ENCODE results near the gene KMT2E.

KMT2E gene

DNA sequence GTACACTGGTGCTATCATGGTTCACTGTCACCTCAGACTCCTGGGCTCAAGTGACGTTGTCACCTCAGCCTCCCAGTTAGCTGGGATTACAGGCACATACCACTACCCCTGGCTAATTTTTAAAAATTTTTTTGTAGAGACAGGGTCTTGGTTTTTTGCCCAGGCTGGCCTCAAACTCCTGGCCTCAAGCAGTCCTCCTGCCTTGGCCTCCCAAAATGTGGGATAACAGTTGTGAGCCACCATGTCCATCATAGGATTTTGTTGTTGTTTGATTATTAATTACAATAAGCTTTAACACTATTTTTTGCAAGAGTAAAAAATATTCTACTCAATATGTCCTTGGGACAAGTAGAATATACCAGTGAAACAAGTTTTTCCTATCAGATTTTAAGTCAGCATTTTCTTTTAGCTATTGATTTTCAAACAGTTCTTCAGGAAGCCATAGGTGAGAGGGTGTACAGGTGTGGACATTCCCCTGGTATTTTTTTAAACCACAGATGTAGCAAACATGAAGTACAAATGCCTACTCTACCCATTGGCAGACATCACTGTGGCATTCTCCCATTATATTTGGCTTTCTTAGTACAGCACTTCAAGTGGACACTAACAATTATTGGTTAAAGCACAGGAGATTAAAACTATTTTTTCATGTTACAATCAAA is 18.7 kb downstream of the KMT2E start:
- TF ChIP-seq ZFX (IDR thresholded peaks at IDR 0.05; ENCODE audit: borderline replicate concordance): no peak
- TF ChIP-seq, protein P1, sequence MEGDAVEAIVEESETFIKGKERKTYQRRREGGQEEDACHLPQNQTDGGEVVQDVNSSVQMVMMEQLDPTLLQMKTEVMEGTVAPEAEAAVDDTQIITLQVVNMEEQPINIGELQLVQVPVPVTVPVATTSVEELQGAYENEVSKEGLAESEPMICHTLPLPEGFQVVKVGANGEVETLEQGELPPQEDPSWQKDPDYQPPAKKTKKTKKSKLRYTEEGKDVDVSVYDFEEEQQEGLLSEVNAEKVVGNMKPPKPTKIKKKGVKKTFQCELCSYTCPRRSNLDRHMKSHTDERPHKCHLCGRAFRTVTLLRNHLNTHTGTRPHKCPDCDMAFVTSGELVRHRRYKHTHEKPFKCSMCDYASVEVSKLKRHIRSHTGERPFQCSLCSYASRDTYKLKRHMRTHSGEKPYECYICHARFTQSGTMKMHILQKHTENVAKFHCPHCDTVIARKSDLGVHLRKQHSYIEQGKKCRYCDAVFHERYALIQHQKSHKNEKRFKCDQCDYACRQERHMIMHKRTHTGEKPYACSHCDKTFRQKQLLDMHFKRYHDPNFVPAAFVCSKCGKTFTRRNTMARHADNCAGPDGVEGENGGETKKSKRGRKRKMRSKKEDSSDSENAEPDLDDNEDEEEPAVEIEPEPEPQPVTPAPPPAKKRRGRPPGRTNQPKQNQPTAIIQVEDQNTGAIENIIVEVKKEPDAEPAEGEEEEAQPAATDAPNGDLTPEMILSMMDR (IDR thresholded peaks at IDR 0.05): no peak
- H3K27ac ChIP-seq: no peak overlapping the region

DNA sequence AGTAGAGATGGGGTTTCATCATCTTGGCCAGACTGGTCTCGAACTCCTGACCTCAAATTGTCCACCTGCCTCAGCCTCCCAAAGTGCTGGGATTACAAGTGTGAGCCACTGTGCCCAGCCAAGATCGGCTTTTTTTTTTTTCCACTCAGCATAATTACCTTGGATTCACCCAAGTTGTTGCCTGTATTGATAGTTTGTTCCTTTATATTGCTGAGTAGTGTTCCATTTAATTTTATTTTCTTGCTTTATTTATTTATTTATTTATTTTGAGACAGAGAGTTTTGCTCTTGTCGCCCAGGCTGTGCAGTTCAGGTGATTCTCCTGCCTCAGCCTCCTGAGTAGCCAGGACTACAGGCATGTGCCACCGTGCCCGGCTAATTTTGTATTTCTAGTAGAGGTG is 21.3 kb downstream of the KMT2E start:
- TF ChIP-seq, protein P1 (IDR thresholded peaks at IDR 0.05): no peak
- TF ChIP-seq ZFX (IDR thresholded peaks at IDR 0.05; ENCODE audit: borderline replicate concordance): no peak
- H3K27ac ChIP-seq: no peak overlapping the region; the same call in 1 of the 2 replicates

DNA sequence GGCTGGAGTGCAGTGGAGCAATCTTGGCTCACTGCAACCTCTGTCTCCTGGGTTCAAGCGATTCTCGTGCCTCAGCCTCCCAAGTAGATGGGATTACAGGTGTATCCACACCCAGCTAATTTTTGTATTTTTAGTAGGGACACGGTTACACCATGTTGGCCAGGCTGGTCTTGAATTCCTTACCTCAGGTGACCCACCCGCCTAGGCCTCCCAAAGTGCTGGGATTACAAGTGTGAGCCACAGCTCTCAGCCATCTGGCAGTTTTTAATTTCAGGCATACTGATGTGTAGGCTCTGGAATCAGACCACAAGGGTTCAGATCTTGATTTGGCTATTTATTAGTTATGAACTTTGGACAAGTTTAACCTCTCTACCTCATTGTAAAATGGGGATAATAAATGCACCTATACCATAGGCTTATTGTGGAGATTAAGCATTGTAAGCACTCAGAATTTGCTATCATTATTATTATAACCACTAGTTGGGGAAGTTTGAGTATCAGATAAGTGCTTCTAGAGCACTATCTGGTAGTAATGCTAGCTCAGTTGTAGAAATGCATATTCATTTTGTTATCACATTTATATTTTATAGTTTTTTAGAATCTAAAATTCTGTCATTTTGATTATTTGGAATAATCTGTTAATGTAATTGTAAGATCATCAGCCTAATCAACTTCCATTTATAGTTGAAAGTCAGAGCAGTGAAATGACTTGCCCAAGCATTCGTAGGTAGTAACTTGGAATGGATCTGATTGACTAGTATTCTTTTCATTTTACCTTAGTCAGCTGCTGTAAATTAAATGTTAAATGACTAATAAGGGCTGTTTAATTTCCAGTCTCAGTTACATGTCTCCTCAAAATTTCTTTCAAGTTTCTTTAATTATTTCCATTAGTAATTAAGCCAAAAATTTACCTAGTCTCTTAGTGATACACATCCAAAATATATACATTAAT is 22.5 kb downstream of the KMT2E start:
- H3K27ac ChIP-seq: no peak overlapping the region; the same call in 1 of the 2 replicates
- TF ChIP-seq, protein P1 (IDR thresholded peaks at IDR 0.05): no peak
- TF ChIP-seq ZFX (IDR thresholded peaks at IDR 0.05; ENCODE audit: borderline replicate concordance): no peak

DNA sequence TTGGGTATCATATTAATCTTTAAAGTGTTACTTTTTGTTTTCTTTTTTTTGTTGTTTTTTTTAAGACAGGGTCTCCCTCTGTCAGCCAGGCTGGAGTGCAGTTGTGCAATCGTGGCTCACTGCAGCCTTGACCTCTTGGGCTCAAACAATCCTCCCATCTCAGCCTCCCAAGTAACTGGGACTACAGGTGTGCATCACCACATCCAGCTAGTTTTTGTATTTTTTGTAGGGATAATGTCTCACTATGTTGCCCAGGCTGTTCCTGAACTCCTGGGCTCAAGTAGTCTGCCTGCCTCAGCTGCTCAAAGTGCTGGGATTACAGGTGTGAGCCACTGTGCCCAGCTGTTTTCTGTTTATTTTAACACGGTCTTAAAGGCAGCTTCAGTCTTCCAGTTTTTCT is 23.3 kb downstream of the KMT2E start:
- TF ChIP-seq ZFX (IDR thresholded peaks at IDR 0.05; ENCODE audit: borderline replicate concordance): no peak
- TF ChIP-seq, protein P1 (IDR thresholded peaks at IDR 0.05): no peak
- H3K27ac ChIP-seq: no peak overlapping the region

DNA sequence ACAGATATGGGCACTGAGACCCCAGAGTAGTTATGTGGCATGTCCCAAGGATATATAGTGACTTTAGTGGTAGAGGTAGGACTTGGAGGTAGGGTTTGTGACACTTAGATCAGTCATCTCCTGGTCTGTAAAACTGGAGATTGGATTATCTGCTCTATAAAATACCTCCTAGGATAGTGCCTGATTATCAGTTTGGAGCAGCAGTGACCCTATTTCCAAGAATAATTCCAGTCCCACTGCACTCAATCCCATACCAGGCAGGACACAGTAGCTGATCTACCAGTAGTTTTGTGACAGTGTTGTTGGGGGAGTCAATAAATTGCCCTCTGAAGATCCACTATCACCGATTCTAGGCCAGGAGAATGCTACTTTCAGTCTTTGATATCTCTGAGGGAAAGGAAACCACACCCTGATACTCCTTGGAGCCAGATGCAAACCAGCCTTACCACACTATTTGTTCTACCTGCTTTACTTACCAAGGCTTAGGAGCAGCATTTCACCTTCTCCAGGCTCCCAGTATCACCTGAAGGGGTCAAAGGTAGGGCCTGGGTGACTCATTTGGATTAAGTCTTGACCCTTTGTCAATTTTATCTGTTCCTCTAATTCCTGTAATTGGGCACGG is 30.6 kb downstream of the KMT2E start:
- TF ChIP-seq, protein P1 (IDR thresholded peaks at IDR 0.05): no peak
- no peak for TF ChIP-seq ZFX (IDR thresholded peaks at IDR 0.05; ENCODE audit: borderline replicate concordance)
- no peak overlapping the region for H3K27ac ChIP-seq

DNA sequence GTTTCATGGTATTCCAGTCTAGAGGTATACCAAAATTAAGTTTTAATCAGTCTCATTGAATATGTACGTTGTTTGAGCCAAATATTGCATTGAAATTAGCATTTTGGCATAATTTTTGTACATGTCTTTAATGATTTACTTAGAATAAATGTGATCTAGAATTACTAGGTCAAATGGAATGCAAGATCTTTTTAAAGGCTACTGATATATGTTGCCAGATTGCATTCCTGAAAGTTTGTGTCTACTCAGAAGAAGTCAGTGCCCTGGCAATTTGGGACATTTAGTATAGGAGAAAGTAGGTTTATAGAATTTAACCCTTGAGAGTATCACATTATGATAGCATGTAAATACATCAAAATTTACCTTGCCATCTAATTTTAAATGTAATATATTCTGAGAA is 32.4 kb downstream of the KMT2E start:
- no peak overlapping the region for H3K27ac ChIP-seq

More for the DNA sequence above, 32.4 kb downstream of the KMT2E start:
- TF ChIP-seq, protein P1 (IDR thresholded peaks at IDR 0.05): no peak
- TF ChIP-seq ZFX (IDR thresholded peaks at IDR 0.05; ENCODE audit: borderline replicate concordance): no peak
